DOHH2 (cell line): Measurements from ENCODE around the gene DUSP28.

Experiments used
- H3F3A ChIP-seq: fragments of 200-600 bp; sonication (generic), shearing (Covaris generic); 2 replicates; pipeline ENCODE4 v1.6.0; 2016; ENCODE audit warnings: antibody characterized with exemption, mild to moderate bottlenecking; ENCODE audit not compliant: control insufficient read depth, insufficient read depth
- H3K27ac ChIP-seq: fragments of 200-600 bp; sonication (generic); 2 replicates; pipeline ENCODE4 v1.5.1; 2014; ENCODE audit warnings: low read depth, mild to moderate bottlenecking, low read length, moderate library complexity
- H3K27me3 ChIP-seq: fragments of 200-600 bp; sonication (generic); 2 replicates; pipeline ENCODE4 v1.6.1; 2014; ENCODE audit warnings: mild to moderate bottlenecking, low read length, mixed read lengths; ENCODE audit not compliant: control insufficient read depth
- H3K36me3 ChIP-seq: fragments of 200-600 bp; sonication (generic); 2 replicates; pipeline ENCODE4 v1.6.1; 2014; ENCODE audit warnings: mild to moderate bottlenecking, low read length, moderate library complexity, mixed read lengths; ENCODE audit not compliant: control insufficient read depth
- H3K4me1 ChIP-seq: fragments of 200-600 bp; sonication (generic); 2 replicates; pipeline ENCODE4 v1.6.1; 2014; ENCODE audit warnings: mild to moderate bottlenecking, low read length, mixed read lengths; ENCODE audit not compliant: control insufficient read depth
- H3K4me2 ChIP-seq: fragments of 200-600 bp; sonication (generic); 2 replicates; pipeline ENCODE4 v1.6.0; 2014; ENCODE audit warnings: mild to moderate bottlenecking, low read length, moderate library complexity
- H3K4me3 ChIP-seq: fragments of 200-600 bp; sonication (generic); 2 replicates; pipeline ENCODE4 v1.5.1; 2014; ENCODE audit warnings: mild to moderate bottlenecking, low read length, mixed read lengths
- H3K79me2 ChIP-seq: fragments of 200-600 bp; sonication (generic); 2 replicates; pipeline ENCODE4 v1.6.1; 2014; ENCODE audit warnings: mild to moderate bottlenecking, low read length, mixed read lengths; ENCODE audit not compliant: control insufficient read depth
- H3K9me2 ChIP-seq: fragments of 200-600 bp; sonication (generic); replicated peaks from 2 replicates; pipeline ENCODE4 v1.6.1; 2014; ENCODE audit warnings: mild to moderate bottlenecking, low read length, mixed read lengths; ENCODE audit not compliant: control insufficient read depth
- H3K9me3 ChIP-seq: fragments of 200-600 bp; sonication (generic); 2 replicates; pipeline ENCODE4 v1.6.1; 2014; ENCODE audit warnings: antibody characterized with exemption, low read length, mixed read lengths; ENCODE audit not compliant: control insufficient read depth, insufficient read depth
- H4K20me1 ChIP-seq: fragments of 200-600 bp; sonication (generic); 2 replicates; pipeline ENCODE4 v1.6.0; 2014; ENCODE audit warnings: low read depth, mild to moderate bottlenecking, antibody characterized with exemption, low read length, moderate library complexity; ENCODE audit not compliant: control insufficient read depth, insufficient read depth
- CTCF ChIP-seq: fragments of 200-600 bp; sonication (generic); IDR thresholded peaks from one replicate; pipeline ENCODE4 v1.5.1; 2014; ENCODE audit warnings: antibody characterized with exemption, mild to moderate bottlenecking, low read depth, low read length; ENCODE audit not compliant: poor library complexity, severe bottlenecking
- EZH2phosphoT487 ChIP-seq: fragments of 200-600 bp; sonication (generic); IDR thresholded peaks from 2 replicates; pipeline ENCODE4 v1.6.1; 2017; ENCODE audit warnings: borderline replicate concordance, mild to moderate bottlenecking, antibody characterized with exemption, low read length, moderate library complexity, mixed read lengths

Gene DUSP28

GRCh38 chr2:240585681-240586197 lies 25.6 kb downstream of the DUSP28 start:
- H3K4me1 ChIP-seq: peaks cover 62% of the 10 kb centered on the region
- no peaks in the 10 kb centered on the region for H3K9me2 ChIP-seq
- peaks cover 85% of the 10 kb centered on the region for H3K79me2 ChIP-seq
- TF ChIP-seq EZH2phosphoT487: no peak
- TF ChIP-seq CTCF: no peak
- H3F3A ChIP-seq: peaks cover 18% of the 10 kb centered on the region
- H3K36me3 ChIP-seq: peaks cover 50% of the 10 kb centered on the region
- no peaks in the 10 kb centered on the region for H3K27me3 ChIP-seq
- no peaks in the 10 kb centered on the region for H3K9me3 ChIP-seq
- peak overlapping the region; percentile 96 for H3K4me2 ChIP-seq
- peak overlapping the region; percentile 98 for H3K27ac ChIP-seq
- H3K4me3 ChIP-seq: peak overlapping the region; percentile 78
- peaks cover 13% of the 10 kb centered on the region for H4K20me1 ChIP-seq

GRCh38 chr2:240586198-240586918 lies 26.2 kb downstream of the DUSP28 start, which contains the start of gene CAPN10:
Gene CAPN10 (plus strand): TSS chr2:240586734. CDS start chr2:240586912, 178 bp downstream.
- H3K79me2 ChIP-seq: peaks cover 85% of the 10 kb centered on the region
- H4K20me1 ChIP-seq: peaks cover 13% of the 10 kb centered on the region
- peak within 1 kb of the TSS; percentile 98 for H3K27ac ChIP-seq
- peak within 1 kb of the TSS; percentile 96 for H3K4me2 ChIP-seq
- no peaks in the 10 kb centered on the region for H3K27me3 ChIP-seq
- peak within 1 kb of the TSS; percentile 78 for H3K4me3 ChIP-seq
- H3K9me3 ChIP-seq: no peaks in the 10 kb centered on the region
- no peaks in the 10 kb centered on the region for H3K9me2 ChIP-seq
- no peak for TF ChIP-seq CTCF
- no peak for TF ChIP-seq EZH2phosphoT487
- peaks cover 18% of the 10 kb centered on the region for H3F3A ChIP-seq
- peaks cover 54% of the 10 kb centered on the region for H3K36me3 ChIP-seq
- H3K4me1 ChIP-seq: peaks cover 57% of the 10 kb centered on the region

- Histone ChIP-seq H3K4me3 (peak overlapping the region; percentile 78), H3K9me3 (no peaks in the 10 kb centered on the region), H3K4me1 (peaks cover 49% of the 10 kb centered on the region), H3K79me2 (peaks cover 85% of the 10 kb centered on the region), H3K36me3 (peaks cover 60% of the 10 kb centered on the region), H3K27me3 (no peaks in the 10 kb centered on the region), H3K4me2 (peak overlapping the region; percentile 96), H4K20me1 (peaks cover 13% of the 10 kb centered on the region), H3F3A (peaks cover 18% of the 10 kb centered on the region), H3K27ac (peak overlapping the region; percentile 98), H3K9me2 (no peaks in the 10 kb centered on the region)
- TF ChIP-seq CTCF (no peak), EZH2phosphoT487 (no peak)
Observed at GRCh38 chr2:240586919-240587800, 27.0 kb downstream of the DUSP28 start.
